WTC11 (cell line): ENCODE results near the gene RPS10.

Experiments
- TF ChIP-seq, protein P1 (sequence below): fragments of 200-600 bp; IDR thresholded peaks from 2 replicates; pipeline ENCODE4 v1.8.0; 2022; ENCODE audit warnings: antibody characterized with exemption
- TF ChIP-seq, protein P2 (sequence below): sonication (generic); formaldehyde crosslinking; conservative IDR thresholded peaks from 2 replicates; pipeline ENCODE4 v1.8.1; 2023; ENCODE audit warnings: mild to moderate bottlenecking, low read depth, missing genetic modification reagents, moderate library complexity

DNA sequence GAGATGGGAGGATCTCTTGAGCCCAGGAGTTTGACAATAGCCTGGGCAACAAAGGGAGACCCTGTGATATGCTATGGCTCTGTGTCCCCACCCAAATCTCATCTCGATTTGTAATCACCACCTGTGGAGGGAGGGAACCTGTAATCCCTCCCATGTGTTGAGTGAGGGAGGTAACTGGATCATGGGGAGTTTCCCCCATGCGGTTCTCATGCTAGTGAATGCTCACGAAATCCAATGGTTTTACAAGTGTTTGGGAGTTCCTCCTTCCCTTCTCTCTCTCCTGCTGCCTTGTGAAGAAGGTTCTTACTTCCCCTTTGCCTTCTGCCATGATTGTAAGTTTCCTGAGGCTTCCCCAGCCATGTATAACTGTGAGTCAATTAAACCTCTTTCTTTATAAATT, 36.8 kb downstream of the RPS10 start:
- TF ChIP-seq, protein P1, sequence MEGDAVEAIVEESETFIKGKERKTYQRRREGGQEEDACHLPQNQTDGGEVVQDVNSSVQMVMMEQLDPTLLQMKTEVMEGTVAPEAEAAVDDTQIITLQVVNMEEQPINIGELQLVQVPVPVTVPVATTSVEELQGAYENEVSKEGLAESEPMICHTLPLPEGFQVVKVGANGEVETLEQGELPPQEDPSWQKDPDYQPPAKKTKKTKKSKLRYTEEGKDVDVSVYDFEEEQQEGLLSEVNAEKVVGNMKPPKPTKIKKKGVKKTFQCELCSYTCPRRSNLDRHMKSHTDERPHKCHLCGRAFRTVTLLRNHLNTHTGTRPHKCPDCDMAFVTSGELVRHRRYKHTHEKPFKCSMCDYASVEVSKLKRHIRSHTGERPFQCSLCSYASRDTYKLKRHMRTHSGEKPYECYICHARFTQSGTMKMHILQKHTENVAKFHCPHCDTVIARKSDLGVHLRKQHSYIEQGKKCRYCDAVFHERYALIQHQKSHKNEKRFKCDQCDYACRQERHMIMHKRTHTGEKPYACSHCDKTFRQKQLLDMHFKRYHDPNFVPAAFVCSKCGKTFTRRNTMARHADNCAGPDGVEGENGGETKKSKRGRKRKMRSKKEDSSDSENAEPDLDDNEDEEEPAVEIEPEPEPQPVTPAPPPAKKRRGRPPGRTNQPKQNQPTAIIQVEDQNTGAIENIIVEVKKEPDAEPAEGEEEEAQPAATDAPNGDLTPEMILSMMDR = no peak
- TF ChIP-seq, protein P2, sequence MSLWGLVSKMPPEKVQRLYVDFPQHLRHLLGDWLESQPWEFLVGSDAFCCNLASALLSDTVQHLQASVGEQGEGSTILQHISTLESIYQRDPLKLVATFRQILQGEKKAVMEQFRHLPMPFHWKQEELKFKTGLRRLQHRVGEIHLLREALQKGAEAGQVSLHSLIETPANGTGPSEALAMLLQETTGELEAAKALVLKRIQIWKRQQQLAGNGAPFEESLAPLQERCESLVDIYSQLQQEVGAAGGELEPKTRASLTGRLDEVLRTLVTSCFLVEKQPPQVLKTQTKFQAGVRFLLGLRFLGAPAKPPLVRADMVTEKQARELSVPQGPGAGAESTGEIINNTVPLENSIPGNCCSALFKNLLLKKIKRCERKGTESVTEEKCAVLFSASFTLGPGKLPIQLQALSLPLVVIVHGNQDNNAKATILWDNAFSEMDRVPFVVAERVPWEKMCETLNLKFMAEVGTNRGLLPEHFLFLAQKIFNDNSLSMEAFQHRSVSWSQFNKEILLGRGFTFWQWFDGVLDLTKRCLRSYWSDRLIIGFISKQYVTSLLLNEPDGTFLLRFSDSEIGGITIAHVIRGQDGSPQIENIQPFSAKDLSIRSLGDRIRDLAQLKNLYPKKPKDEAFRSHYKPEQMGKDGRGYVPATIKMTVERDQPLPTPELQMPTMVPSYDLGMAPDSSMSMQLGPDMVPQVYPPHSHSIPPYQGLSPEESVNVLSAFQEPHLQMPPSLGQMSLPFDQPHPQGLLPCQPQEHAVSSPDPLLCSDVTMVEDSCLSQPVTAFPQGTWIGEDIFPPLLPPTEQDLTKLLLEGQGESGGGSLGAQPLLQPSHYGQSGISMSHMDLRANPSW (CRISPR knock-in tag) = no peak
